ENCODE results near the gene PLEKHN1. TPM values are rescaled to one million over a fixed set of nuclear protein-coding genes. Genes with fewer than 3 reads are reported as not detected.

The PLEKHN1 gene
- total RNA-seq, 1 donor from 2014 or later = 0.24 TPM

DNA sequence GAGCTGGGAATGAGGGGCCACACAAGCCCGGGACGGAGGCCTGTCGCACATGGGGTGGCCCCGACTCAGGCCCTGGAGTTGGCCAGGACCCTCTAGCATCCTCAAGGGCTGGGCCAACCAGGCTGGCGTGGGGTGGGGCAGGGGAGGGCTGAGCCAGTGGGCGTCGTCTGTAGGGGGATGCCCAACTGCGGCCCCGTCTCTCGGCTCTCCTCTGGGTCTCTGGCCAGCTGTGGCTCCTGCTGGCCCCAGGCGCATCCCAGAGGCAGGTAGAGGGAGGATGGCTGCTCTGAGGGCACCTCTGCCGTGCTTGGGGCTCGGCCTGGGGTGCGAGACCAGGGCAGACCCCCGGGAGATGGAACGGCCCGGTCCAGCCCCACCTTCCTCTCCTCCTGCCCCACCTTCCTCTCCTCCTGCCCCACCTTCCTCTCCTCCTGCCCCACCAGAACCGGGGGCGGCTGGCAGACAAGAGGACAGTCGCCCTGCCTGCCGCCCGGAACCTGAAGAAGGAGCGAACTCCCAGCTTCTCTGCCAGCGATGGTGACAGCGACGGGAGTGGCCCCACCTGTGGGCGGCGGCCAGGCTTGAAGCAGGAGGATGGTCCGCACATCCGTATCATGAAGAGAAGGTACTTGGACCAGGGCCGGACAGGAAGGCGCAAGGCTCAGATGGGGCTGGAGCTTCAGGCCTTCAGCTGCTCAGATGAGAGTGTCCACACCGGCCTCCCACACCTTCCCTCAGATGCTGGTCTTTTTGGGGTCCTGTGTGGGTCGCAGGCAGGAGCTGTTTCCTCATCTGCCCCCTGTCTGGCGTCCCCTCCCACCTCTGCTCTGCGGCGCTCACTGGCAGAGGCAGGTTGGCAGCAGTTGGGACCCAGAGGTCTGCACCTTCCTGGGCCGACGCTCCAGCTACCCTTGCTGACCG, 36.3 kb upstream of the PLEKHN1 start:
- no peak for DNase-seq (ENCODE audit: low read depth)

DNA sequence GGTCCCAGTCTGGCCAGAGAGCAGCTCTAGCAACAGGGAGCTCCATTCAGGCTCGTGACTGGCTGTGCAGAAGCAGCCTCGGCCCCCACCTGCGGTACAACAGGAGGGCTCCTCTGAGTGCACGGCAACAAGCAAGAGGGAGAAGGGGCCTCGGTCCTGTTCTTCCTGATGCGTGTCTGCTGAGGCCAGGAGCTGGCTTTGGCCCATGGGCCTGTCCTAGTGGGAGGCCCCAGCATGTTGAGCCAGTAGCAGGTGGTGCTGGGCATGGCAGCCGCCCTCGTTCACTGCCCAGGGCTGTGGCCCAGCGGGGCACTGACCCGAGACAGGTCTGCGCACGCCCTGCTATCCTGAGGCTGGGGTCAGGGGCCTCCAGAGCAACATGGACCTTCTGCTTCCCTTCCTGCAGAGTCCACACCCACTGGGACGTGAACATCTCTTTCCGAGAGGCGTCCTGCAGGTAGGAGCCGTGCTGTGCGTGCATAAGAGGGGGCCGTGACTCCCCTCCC, 35.6 kb upstream of the PLEKHN1 start:
- DNase-seq (ENCODE audit: low read depth) = no peak

DNA sequence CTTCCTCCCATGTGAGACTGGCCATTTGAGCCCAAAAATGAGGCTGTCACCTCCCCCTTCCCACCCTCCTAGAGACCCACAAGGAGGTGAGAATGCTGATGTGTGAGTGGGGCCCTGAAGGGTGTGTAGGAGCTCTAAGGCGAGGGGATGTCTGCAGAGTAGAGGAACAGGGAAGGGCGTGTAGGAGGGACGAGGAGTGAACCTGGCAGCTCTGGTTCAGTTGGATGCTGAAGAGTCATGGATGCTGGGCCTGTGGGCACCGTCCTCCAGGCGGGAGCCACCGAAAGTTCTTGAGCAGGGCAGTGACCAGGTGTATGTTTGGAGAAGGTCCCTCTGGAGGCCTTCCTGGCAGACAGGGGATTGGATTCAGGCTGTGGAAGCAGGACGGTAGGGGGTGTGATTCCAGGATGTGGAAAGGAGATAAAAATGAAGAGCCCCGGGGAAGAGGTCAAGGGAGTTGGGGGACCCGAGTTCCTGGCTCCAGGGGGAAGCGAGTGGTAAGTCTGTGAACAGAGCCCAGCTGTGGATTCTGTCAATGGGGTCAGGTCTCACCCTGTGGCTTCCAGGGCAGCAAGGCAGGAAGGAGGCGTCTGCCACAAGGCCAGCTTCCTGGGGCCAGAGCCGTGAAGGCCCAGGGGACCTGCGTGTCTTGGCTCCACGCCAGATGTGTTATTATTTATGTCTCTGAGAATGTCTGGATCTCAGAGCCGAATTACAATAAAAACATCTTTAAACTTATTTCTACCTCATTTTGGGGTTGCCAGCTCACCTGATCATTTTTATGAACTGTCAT, 34.7 kb upstream of the PLEKHN1 start:
- DNase-seq (ENCODE audit: low read depth) = no peak

DNA sequence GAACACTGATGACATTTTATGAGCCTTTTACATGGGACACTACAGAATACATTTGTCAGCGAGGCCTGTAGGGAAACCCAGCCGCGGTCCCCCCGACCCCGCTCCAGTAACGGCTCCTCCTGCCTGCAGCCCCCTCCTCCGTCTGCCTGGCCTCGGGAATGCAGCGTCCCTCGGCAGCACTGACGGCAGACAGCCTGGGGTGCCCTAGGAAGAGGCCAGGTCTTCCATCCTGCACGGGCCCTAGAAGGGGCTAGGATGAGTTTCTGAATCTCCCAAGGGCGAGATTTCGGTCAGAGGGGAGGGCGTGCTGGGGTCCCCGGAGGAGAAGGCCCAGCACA, 34.1 kb upstream of the PLEKHN1 start:
- no peak for DNase-seq (ENCODE audit: low read depth)

DNA sequence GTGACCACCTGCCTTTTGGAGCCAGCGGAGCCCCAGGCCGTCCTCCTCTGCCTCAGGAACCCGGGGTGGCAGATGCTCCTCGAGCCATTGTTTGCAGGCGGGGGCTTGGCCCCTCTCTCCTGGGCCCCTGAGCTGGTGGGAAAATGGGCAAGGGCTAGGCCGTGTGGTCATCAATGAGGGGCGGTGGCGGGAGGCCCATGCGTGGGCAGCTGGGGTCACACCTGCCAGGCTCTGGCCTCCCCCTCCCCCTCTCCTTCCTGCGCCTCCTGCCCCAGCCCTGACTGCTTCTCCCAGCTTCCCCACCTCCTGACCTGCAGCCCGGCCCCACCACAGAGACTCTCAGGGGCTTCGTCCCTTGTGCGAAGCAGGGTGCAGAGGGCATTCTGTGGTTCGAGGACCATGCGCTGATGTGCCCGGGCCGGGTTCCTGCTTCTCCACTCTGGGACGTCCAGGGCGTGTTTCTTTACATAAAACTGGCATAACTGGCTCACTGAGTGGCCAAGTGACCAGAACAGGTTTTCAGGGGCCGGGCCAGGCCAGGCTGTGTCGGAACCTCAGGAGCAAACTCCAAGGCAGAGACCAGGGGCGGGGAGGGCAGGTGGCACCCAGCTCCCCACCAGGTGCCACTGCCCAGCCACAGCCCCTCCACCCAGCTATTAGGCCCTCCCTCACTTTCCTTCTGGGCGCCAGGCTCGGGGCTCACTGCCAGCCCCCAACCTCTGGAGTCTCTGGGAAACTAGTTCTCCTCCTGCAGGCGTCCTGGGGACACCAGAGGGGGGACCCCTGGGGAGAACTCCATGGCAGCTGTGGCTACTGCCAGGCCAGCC, 33.3 kb upstream of the PLEKHN1 start:
- no peak for DNase-seq (ENCODE audit: low read depth)

DNA sequence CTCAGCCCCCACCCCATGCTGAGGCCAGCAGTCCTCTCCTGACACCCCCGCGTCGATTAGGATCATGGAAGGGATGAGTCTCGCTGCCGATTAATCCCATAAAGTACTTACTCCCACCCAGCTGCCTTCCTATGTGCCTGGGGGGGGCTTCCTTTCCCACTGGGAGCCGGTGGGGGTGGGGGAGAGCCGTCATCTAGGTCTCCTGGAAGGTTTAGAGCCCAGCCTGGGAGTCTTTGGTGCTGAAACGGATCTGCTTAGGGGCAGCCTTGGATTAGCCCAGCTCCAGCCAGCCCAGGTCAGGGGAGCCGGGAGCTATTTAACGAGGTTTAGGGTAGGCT, 32.7 kb upstream of the PLEKHN1 start:
- no peak for DNase-seq (ENCODE audit: low read depth)

DNA sequence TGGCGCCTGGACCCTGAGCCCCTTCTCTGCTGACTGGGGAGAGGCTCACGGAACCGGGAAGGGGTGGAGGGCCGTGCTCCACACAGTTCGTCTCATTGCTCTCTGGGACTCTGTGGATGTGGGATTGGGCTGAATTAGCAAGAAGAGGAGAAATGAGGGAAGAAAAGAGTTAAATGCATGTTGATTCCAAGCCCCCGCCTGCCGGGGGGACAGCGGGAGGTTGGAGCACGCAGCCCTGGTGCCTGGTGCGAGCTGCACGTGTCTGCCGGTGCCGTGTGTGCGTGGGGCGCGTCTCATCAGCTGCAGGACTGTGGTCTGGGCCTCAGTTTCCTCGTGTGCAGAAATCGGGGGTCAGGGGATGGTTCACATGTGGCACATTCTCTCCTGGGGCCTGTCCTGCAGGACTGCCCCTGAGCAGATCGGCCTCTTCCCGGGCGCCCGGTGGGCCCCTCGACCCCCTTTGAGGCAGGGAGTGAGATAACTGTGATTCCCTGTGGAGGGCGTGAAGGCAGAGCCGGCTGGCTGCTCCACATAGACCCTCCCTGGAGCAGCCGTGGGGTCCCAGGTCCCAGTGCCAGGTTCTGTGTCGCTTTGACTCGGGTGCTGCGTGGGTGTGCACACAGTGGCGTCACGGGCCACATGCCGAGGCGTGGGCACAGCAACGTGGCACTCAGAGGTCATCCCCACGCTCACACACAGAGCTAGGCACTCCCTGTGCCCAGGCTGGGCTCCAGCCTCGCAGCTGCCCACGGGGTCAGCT, 31.1 kb upstream of the PLEKHN1 start:
- DNase-seq (ENCODE audit: low read depth) = no peak

DNA sequence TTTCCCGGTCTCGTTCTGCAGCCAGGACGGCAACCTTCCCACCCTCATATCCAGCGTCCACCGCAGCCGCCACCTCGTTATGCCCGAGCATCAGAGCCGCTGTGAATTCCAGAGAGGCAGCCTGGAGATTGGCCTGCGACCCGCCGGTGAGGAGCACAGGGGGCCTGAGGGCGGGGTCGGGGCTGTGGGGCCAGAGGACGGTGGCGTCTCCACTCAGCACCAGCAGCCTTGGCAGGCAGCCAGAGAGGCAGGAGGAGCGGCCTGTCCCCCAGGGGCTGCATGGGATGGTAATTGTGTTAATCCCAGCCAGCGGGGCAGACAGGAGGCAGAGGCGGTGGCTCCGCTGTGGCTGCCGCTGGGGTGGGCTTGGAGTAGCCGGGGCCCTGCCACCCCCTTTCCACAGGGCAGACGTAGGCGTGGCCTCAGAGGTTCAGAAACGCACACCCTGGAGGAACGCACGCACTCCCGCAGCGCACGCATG, 30.5 kb upstream of the PLEKHN1 start:
- no peak for DNase-seq (ENCODE audit: low read depth)

DNA sequence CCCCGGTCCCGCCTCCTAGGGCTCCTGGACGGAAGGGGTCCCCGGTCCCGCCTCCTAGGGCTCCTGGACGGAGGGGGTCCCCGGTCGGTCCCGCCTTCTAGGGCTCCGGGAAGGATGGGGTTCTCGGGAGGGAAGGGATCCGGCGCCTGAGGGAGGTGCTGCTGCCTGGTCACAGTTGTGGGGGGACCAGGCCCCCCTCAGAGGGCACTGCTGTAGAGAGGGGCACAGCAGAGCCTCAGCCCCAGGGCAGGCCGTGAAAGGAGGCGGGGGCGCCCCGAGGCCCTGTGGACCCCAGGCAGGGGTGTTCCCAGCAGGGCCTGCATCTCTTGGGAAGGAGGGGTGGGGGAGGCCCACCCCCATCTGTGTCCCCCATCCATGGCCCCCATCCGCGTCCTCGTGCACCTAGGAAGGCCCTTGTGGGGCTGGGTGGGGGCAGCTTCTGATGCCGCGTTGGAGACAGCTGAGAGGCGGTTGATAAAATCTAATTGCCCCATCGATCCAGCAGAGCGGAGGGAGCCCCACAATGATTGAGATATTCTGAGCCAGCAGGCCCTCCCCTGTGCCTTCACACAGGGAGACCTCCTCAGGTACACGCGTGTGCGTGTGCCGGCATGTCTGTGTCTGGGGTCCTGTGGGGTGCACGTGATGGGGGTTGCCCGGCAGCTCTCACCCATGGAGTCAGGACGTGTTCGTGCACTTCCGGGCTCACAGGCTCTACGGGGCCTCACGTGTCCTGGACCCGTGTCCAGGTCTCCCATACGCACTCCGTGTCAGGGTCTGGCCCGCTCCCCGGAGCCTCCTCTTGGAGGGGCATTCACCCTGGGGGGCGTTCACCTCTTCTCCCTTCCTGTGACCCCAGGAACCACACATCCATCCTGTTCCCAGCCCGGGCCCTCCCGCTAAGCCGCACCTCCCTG, 29.7 kb upstream of the PLEKHN1 start:
- no peak for DNase-seq (ENCODE audit: low read depth)

DNA sequence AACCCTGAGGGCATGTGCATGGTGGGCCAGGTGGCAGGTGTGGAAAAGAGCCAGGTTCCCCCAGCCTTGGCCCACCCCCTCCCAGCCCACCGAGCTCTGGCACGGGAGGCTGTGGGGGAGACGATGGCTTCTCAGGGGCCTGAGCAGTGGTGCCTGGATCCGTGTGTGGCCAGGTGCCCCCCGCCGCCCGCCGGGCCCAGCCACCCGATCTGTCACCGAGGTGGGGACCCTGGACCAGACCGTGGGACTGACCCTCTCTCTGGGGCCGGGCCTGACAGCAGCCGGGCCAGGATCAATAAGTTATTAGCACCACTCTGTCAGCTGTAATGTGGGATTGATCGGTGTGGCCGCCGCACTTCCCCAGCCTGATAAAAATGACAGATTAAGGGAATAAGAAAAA, 28.8 kb upstream of the PLEKHN1 start:
- DNase-seq (ENCODE audit: low read depth) = no peak

DNA sequence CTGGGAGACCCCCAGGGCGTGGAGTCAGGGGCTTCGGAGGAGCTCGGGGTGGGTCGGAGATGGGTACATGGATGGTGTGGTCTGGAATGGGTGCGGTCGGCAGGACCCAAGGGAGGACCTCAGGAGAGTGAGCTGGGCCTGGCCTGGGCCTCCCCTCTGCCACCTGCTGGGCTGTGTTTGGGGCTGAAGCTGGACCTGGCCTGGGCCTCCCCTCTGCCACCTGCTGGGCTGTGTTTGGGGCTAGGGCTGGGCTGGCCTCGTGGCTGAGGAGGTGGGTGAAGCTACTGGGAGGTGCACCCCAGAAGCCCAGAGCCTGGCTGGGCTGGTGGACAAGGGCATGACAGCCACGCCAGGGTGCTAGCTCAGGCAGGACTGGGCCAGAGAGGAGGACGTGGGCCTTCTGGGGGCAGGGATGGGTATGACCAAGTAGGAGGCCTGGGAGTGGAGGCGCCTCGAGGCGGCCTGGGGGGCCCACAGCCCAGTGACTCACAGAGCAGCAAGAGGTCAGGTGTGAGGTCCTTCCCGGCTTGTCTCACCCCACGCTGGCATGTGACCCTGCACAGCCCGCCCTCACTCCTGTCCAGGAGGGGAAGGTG, 28.1 kb upstream of the PLEKHN1 start:
- DNase-seq (ENCODE audit: low read depth) = peak; percentile 34

DNA sequence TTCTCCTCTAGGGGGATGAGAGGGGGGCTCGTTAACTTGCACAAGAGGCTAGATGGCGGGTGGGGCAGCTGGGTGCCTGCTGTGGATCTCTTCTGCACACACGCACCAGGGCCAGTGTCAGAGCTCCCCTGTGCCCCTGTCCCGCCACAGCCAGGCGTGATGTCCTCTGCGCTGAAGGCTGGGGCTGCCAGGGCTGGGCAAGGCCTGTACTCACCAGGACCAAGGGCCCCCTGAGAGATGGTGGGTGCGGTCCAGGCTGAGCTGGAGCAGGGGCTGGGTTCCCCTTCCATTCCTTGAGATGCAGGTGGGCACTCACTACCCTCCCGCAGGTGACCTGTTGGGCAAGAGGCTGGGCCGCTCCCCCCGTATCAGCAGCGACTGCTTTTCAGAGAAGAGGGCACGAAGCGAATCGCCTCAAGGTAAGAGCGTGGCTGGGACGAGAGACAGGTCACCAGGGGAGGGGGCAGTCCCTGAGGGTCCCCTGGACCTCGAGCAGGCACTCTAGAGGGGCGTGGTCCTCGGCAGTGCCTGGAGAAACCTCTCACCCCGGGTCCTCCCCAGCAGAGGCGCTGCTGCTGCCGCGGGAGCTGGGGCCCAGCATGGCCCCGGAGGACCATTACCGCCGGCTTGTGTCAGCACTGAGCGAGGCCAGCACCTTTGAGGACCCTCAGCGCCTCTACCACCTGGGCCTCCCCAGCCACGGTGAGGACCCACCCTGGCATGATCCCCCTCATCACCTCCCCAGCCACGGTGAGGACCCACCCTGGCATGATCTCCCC, 27.4 kb upstream of the PLEKHN1 start:
- DNase-seq (ENCODE audit: low read depth) = no peak

DNA sequence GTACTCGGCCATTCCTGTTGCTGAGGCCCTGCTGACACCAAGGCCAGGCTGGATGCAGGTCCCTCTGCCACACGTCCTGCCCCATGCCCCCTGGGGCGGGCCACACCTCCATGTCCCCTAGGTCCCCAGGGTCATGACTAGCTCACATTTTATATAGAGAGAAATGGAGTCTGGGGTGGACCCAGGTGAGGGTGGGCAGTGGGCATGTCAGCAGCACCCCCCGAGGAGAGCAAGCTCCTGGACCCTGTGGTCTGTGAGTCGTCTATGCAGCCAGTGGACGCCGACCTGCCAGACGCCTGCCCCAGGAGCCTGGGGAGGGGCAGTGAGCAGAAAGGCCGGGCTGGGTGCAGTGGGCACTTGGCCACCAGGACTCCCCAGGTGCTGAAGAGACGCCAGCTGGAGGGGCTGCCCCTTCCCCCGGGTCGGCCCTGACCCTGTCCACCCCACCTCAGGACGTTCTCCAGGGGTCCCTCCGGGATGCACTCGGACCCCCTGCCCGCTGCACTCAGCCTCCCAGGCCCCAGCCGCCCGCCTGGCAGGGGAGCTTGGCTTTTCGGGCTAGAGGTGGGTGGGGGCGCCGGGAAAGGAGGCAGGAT, 26.7 kb upstream of the PLEKHN1 start:
- no peak for DNase-seq (ENCODE audit: low read depth)

DNA sequence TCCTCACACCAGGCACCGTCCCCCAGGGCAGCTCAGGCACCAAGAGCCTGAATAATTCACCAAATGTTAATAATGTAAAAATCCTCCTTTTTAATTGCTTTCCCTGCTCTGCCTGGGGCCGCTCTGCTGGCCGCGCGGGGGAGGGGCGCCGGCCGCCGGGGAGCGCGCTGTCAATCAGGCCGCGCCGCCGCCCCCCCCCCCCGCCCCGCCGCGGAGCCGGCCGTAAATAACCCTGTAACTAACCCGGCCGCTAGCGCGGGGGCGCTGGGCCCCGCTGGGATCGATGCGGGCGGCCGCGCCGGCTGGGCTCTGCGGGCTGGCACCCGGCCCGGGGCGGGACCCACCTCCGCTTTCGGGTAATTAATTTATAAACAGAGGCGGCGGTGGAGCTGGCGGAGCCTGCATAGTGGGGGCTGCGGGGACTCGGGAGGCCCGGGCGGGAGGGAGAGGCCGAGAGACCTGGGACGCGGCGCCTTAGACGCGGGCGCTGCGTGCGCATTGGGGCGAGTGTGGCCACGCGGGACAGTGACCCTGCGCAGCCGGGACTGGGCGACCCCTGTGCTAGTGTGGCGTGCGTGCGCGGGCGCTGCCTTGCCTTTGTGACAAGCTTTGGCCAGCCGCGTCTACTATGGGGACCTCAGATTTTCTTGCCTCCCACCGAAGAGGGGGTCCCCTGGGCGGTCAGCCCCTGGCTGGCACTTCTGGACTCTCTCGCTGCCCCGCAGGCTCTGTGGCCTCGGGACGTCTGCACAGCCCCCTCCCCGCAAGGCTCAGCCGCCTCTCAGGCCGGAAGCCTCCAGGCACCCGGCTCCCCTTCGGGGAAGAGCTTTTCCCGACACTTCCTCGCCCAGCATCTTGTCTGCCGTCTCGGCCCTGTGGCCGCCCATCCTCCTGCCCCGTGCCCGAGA, 25.9 kb upstream of the PLEKHN1 start:
- peak; percentile 61 for DNase-seq (ENCODE audit: low read depth)

DNA sequence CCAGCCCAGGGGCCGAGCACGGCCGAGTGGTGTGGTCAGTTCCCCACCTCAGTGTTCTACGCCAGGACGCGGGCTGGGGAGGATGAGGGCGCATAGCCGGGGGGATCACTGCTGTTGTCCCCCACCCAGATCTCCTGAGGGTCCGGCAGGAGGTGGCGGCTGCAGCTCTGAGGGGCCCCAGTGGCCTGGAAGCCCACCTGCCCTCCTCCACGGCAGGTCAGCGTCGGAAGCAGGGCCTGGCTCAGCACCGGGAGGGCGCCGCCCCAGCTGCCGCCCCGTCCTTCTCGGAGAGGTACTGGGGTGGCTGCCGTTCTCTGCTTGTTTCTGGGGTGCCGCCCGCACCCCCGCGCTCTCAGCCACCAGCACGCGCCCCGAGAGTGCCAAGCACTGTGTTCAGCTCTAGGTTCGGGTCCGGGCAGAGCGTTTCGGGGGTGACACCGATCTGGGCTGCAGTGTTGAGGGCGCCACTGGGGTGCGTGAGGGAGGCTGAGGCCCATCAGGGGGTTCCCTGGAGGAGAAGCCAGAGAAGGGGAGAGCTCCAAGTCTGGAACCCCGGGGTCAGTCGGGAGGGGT, 25.2 kb upstream of the PLEKHN1 start:
- no peak for DNase-seq (ENCODE audit: low read depth)

DNA sequence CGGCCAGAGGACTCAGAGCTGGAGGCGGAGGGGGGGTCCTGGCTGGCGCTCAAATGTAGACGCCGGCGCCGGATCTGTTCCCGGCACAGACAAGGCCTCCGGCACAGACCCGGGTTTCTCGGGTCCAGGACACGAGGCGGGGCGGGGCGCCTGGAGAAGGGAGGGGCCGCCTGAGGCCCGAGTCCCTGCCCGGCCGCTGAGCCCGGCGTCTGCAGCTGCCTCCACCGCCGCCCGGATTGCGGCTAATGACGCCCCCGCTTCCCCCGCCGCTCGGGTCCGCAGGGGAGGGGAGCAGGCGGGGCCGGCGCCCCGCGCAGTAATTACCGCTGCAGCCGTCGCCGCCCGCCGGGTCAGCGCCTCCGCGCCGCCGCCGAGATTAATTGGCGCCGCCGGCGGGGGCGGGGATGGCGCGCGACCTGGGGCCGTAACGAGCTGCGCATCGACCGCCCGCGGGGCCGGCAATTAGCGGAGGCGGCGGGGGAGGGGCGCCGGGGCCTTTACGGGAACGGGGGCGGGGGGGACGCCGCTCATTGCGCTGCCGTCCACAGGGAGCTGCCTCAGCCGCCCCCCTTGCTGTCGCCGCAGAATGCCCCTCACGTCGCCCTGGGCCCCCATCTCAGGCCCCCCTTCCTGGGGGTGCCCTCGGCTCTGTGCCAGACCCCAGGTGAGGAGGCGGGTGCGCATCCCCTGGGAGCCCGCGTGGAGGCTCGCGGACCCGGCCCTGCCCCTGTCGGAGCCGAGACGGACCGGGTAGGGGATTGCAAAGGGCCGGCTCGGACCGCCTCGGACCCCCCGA, 24.5 kb upstream of the PLEKHN1 start:
- DNase-seq (ENCODE audit: low read depth) = peak; percentile 74

Data from myocyte (in vitro differentiated cells).